Liver (tissue), 9 donors: ENCODE data around the gene SPATA2L. TPM values are rescaled to one million over a fixed set of nuclear protein-coding genes. Genes with fewer than 3 reads are reported as not detected.
"Not testable (repeated sequence)": the region's sequence is repeated elsewhere in the genome, so short reads cannot be mapped to it uniquely, and the experiment has no call there.

Experiments used
- DNase-seq: peaks from one replicate; pipeline ENCODE4 v3.0.0-alpha.2; 2017; ENCODE audit warnings: low spot score
- H3K27ac ChIP-seq, 2 donors: one replicate each; pipeline ENCODE4 v1.7.0; 2013; ENCODE audit warnings: inconsistent platforms in 2 of 2, low read length in 2 of 2, control low read depth in 1 of 2, low read depth in 1 of 2, mild to moderate bottlenecking in 1 of 2
- H3K27me3 ChIP-seq, 4 donors: one replicate each; pipeline versions ENCODE4 v1.6.1 to v1.7.0; 2013; ENCODE audit warnings: low read length in 3 of 4, inconsistent platforms in 1 of 4, mild to moderate bottlenecking in 1 of 4, moderate library complexity in 1 of 4; ENCODE audit not compliant: control insufficient read depth in 4 of 4, insufficient read depth in 4 of 4
- H3K36me3 ChIP-seq, 4 donors: one replicate each; pipeline versions ENCODE4 v1.6.1 to v1.7.0; 2013; ENCODE audit warnings: low read length in 3 of 4, mild to moderate bottlenecking in 3 of 4, low read depth in 1 of 4, moderate library complexity in 1 of 4; ENCODE audit not compliant: control insufficient read depth in 4 of 4, insufficient read depth in 3 of 4
- H3K4me1 ChIP-seq, 4 donors: one replicate each; pipeline versions ENCODE4 v1.6.1 to v1.7.0; 2013; ENCODE audit warnings: low read length in 3 of 4, mild to moderate bottlenecking in 3 of 4, moderate library complexity in 1 of 4; ENCODE audit not compliant: control insufficient read depth in 4 of 4, insufficient read depth in 4 of 4
- H3K4me3 ChIP-seq, 3 donors: one replicate each; pipeline versions ENCODE4 v1.6.1 to v1.7.0; 2013; ENCODE audit warnings: low read length in 3 of 3, control low read depth in 1 of 3, low read depth in 1 of 3, mild to moderate bottlenecking in 1 of 3
- H3K9ac ChIP-seq, 2 donors: one replicate each; pipeline ENCODE4 v1.7.0; 2013; ENCODE audit warnings: low read length in 2 of 2, mild to moderate bottlenecking in 2 of 2, moderate library complexity in 2 of 2, control low read depth in 1 of 2, low read depth in 1 of 2
- H3K9me3 ChIP-seq, 4 donors: one replicate each; pipeline versions ENCODE4 v1.6.1 to v1.7.0; 2013; ENCODE audit warnings: low read length in 3 of 4; ENCODE audit not compliant: control insufficient read depth in 4 of 4
- EGR1 ChIP-seq, 2 donors: IDR thresholded peaks; 2 replicates each; pipeline ENCODE4 v1.6.1; 2016 to 2018; ENCODE audit warnings: antibody characterized with exemption in 2 of 2, low read depth in 2 of 2
- FOXA1 ChIP-seq: IDR thresholded peaks from 2 replicates; pipeline ENCODE4 v1.6.1; 2016; ENCODE audit warnings: antibody characterized with exemption
- FOXA2 ChIP-seq: IDR thresholded peaks from 2 replicates; pipeline ENCODE4 v1.6.1; 2016; ENCODE audit warnings: antibody characterized with exemption
- GABPA ChIP-seq, 2 donors: IDR thresholded peaks in 1 of 2; conservative IDR thresholded peaks in 1 of 2; 2 replicates each; pipeline ENCODE4 v1.6.1; 2016; ENCODE audit warnings: antibody characterized with exemption in 2 of 2, mild to moderate bottlenecking in 1 of 2, moderate library complexity in 1 of 2
- HNF4A ChIP-seq, 2 donors: conservative IDR thresholded peaks; 2 replicates each; pipeline ENCODE4 v1.6.1; 2016; ENCODE audit warnings: antibody characterized with exemption in 2 of 2, mild to moderate bottlenecking in 2 of 2
- HNF4G ChIP-seq: IDR thresholded peaks from 2 replicates; pipeline ENCODE4 v1.6.1; 2016; ENCODE audit warnings: antibody characterized with exemption
- JUND ChIP-seq, 2 donors: IDR thresholded peaks; 2 replicates each; pipeline ENCODE4 v1.6.1; 2016; ENCODE audit warnings: antibody characterized with exemption in 2 of 2
- NR2F2 ChIP-seq: IDR thresholded peaks from 2 replicates; pipeline ENCODE4 v1.6.1; 2016; ENCODE audit warnings: antibody characterized with exemption
- RAD21 ChIP-seq, 2 donors: IDR thresholded peaks; 2 replicates each; pipeline ENCODE4 v1.6.1; 2016; ENCODE audit warnings: antibody characterized with exemption in 2 of 2, mild to moderate bottlenecking in 2 of 2
- SP1 ChIP-seq: IDR thresholded peaks from 2 replicates; pipeline ENCODE4 v1.6.1; 2018; ENCODE audit warnings: antibody characterized with exemption, mild to moderate bottlenecking
- TAF1 ChIP-seq: conservative IDR thresholded peaks from 2 replicates; pipeline ENCODE4 v1.6.1; 2016; ENCODE audit warnings: antibody characterized with exemption, mild to moderate bottlenecking
- YY1 ChIP-seq: IDR thresholded peaks from 2 replicates; pipeline ENCODE4 v1.6.1; 2016; ENCODE audit warnings: antibody characterized with exemption, mild to moderate bottlenecking
- ZBTB33 ChIP-seq: IDR thresholded peaks from 2 replicates; pipeline ENCODE4 v1.6.1; 2016; ENCODE audit warnings: antibody characterized with exemption
- WGBS: extraction: QIAGEN DNeasy Blood & Tissue Kit; methylation state at CpG from one replicate; pipeline ENCODE4 v1.1.7; 2013; 5-methylcytosine and 5-hydroxymethylcytosine counted together
- polyA plus RNA-seq, 2 donors: library from polyadenylated mRNA; stranded (reverse) in 1 of 2; unstranded in 1 of 2; fragments of 200-250 nt in 1 of 2; fragments of >200 nt in 1 of 2; fragmentation: Nextera tagmentation in 1 of 2; extraction: Ambion mirVana in 1 of 2; gene quantifications; one replicate each; pipeline versions ENCODE4 v1.2.1 to v1.2.3, GENCODE V29; 2013 to 2015
- total RNA-seq, 2 donors: library from RNA; depleted of rRNA; stranded (reverse); fragments of >200 nt; gene quantifications; one replicate each; pipeline ENCODE4 v1.2.3, GENCODE V29; 2014
- TF ChIP-seq, protein P1 (sequence below): IDR thresholded peaks from 2 replicates; pipeline ENCODE4 v1.6.1; 2016; ENCODE audit warnings: antibody characterized with exemption
- TF ChIP-seq, protein P2 (sequence below): IDR thresholded peaks from 2 replicates; pipeline ENCODE4 v1.6.1; 2016; ENCODE audit warnings: antibody characterized with exemption
- TF ChIP-seq, protein P3 (sequence below): fragments of 150-350 bp; IDR thresholded peaks from 2 replicates; pipeline ENCODE4 v1.5.1; 2017; ENCODE audit warnings: improper control_type of control experiment, low read depth, low read length; ENCODE audit not compliant: missing input control
- donor health status: healthy.
- donor health status: healthy.
- donor health status: healthy.
- donor health status: healthy.
- donor health status: healthy.

Gene SPATA2L
- total and polyA plus RNA-seq, 4 donors, result 4.6 to 11.3 (median 6.9) TPM

- H3K9me3 ChIP-seq, DNase-seq, H3K27me3 ChIP-seq, H3K9ac ChIP-seq, H3K4me3 ChIP-seq: not testable (repeated sequence)
- peak; percentile 21 for TF ChIP-seq HNF4G
- Histone ChIP-seq H3K27ac (peak overlapping the region; percentile 58 to 81), H3K36me3 (peaks cover 3 to 17% (median 7%) of the 10 kb centered on the region in 4 donors), H3K4me1 (peaks cover 8 to 28% (median 16%) of the 10 kb centered on the region in 4 donors)
- WGBS, result 47% methylated on average over 18 of the region's 18 CpGs
Observed at GRCh38 chr16:89699629-89700099, 1.8 kb downstream of the SPATA2L start.

DNA sequence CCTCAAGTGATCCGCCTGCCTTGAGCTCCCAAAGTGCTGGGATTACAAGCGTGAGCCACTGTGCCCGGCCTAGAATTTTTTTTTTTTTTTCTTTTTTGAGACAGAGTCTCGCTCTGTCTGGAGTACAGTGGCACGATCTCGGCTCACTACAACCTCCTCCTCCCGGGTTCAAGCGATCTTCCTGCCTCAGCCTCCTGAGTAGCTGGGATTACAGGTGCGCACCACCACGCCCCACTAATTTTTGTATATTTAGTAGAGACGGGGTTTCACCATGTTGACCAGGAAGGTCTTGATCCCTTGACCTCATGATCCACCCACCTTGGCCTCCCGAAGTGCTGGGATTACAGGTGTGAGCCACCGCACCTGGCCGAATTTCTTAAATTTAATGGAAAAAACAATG, 2.8 kb downstream of the SPATA2L start:
- not testable (repeated sequence) for H3K27ac ChIP-seq, H3K9me3 ChIP-seq, DNase-seq, H3K9ac ChIP-seq, H3K4me3 ChIP-seq, H3K27me3 ChIP-seq
- WGBS, result 94% methylated on average over 14 of the region's 14 CpGs
- Histone ChIP-seq H3K36me3 (peaks cover 3 to 24% (median 10%) of the 10 kb centered on the region in 4 donors), H3K4me1 (peaks cover 8 to 28% (median 16%) of the 10 kb centered on the region in 4 donors)

DNA sequence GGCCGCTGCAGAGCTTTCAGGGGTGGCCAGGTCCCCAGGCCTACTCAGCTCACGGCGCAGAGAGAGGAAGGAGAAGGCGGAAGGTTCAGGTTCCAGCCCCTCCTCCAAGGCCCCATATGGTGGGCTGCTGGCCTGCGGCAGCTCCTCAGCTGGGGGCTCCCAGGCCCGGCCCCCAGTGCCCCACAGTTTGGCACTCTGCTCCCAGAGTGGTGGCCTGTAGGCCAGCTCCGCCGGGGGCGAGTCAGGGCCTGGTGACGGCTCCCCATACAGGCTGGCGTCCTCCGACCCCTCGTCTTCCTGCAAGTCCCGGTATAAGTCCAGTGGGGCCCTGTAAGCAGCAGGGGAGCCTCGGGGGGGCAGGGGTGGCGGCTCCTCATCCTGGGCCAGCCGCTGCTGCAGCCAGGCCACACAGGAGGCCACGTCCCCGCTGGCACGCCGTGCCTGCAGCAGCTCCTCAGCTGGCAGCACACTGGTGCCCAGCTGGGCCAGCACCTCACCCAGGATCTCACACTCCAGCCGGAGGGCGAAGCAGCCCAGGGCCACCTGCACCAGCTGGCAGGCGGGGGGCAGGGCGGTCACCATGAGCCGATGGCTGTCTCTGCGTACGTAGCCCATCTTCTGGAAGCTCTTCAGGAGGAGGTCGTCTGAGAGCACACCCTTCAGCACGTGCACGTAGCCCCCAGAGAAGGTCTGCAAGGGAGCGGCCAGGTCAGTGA, 3.7 kb downstream of the SPATA2L start:
- TF ChIP-seq, protein P1, sequence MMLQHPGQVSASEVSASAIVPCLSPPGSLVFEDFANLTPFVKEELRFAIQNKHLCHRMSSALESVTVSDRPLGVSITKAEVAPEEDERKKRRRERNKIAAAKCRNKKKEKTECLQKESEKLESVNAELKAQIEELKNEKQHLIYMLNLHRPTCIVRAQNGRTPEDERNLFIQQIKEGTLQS, result no peak
- no peak for TF ChIP-seq RAD21 (IDR thresholded peaks at IDR 0.05)
- TF ChIP-seq NR2F2, result no peak
- TF ChIP-seq HNF4A (conservative IDR thresholded peaks at IDR 0.05), result no peak
- H3K4me1 ChIP-seq, result peaks cover 8 to 28% (median 16%) of the 10 kb centered on the region in 4 donors
- no peak overlapping the region for H3K9ac ChIP-seq
- no peak for DNase-seq
- WGBS, result 93% methylated on average over 32 of the region's 32 CpGs
- H3K27ac ChIP-seq, result no peak overlapping the region
- H3K36me3 ChIP-seq, result peaks cover 5 to 25% (median 15%) of the 10 kb centered on the region in 4 donors
- no peaks in the 10 kb centered on the region for H3K27me3 ChIP-seq
- H3K4me3 ChIP-seq, result no peak overlapping the region
- no peaks in the 10 kb centered on the region for H3K9me3 ChIP-seq

DNA sequence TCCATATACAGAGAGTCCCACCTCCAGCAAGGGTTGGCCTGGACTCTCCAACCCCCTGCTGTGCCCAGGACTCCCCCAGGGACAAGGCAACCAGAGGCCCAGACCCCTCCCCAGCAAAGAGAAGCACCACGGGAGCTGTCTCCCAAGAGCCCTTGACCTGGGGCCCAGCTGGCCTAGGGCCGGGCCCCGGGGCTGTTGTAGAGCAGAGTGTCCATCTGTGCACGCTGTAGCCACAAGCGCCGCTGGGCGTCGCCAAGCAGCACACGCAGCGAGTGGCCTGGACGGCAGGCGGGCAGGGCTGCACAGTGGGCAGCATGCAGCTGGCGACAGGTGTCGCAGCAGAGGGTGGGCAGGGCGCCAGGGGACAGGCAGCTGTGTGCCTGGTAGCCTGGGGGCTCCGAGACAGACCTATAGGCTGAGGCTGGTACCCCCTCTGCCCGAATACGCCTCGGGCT, 4.3 kb downstream of the SPATA2L start:
- H3K27ac ChIP-seq, result no peak overlapping the region
- TF ChIP-seq YY1, result no peak
- no peak for TF ChIP-seq GABPA (IDR thresholded peaks at IDR 0.05 in 1 of 2, conservative IDR thresholded peaks at IDR 0.05 in 1 of 2)
- TF ChIP-seq HNF4G, result no peak
- TF ChIP-seq, protein P2, sequence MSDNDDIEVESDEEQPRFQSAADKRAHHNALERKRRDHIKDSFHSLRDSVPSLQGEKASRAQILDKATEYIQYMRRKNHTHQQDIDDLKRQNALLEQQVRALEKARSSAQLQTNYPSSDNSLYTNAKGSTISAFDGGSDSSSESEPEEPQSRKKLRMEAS, result no peak
- TF ChIP-seq JUND (IDR thresholded peaks at IDR 0.05), result no peak
- no peak for TF ChIP-seq ZBTB33
- no peak for TF ChIP-seq FOXA2
- TF ChIP-seq, protein P3, sequence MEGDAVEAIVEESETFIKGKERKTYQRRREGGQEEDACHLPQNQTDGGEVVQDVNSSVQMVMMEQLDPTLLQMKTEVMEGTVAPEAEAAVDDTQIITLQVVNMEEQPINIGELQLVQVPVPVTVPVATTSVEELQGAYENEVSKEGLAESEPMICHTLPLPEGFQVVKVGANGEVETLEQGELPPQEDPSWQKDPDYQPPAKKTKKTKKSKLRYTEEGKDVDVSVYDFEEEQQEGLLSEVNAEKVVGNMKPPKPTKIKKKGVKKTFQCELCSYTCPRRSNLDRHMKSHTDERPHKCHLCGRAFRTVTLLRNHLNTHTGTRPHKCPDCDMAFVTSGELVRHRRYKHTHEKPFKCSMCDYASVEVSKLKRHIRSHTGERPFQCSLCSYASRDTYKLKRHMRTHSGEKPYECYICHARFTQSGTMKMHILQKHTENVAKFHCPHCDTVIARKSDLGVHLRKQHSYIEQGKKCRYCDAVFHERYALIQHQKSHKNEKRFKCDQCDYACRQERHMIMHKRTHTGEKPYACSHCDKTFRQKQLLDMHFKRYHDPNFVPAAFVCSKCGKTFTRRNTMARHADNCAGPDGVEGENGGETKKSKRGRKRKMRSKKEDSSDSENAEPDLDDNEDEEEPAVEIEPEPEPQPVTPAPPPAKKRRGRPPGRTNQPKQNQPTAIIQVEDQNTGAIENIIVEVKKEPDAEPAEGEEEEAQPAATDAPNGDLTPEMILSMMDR, result no peak
- no peak for TF ChIP-seq TAF1
- TF ChIP-seq SP1, result no peak
- no peak for TF ChIP-seq NR2F2
- TF ChIP-seq, protein P1, result no peak
- TF ChIP-seq EGR1 (IDR thresholded peaks at IDR 0.05; ENCODE audit: low read depth in 2 of 2), result no peak
- no peak for TF ChIP-seq FOXA1
- H3K27me3 ChIP-seq, result no peaks in the 10 kb centered on the region
- no peaks in the 10 kb centered on the region for H3K9me3 ChIP-seq
- WGBS, result 93% methylated on average over 19 of the region's 19 CpGs
- peaks cover 6 to 26% (median 14%) of the 10 kb centered on the region in 4 donors for H3K4me1 ChIP-seq
- H3K4me3 ChIP-seq, result no peak overlapping the region
- peaks cover 8 to 27% (median 17%) of the 10 kb centered on the region in 4 donors for H3K36me3 ChIP-seq
- DNase-seq, result no peak
- H3K9ac ChIP-seq, result no peak overlapping the region
